HepG2 (cell line): ENCODE data around the gene MNT. TPM values are rescaled to one million over a fixed set of nuclear protein-coding genes. Genes with fewer than 3 reads are reported as not detected.
A peak's percentile ranks its signal among the peaks of the same experiment; 100 is the strongest.

Experiments
- ATAC-seq: fragments of 200-7000 bp; cut with Tn5 transposase; 3 replicates; pipeline ENCODE4 v1.9.1; 2020; ENCODE audit warnings: mild to moderate bottlenecking, moderate library complexity
- BruUV-seq: library from RNA; stranded (reverse); fragments of 400-500 nt; replicated peaks from 2 replicates; lab custom pipeline; 2021; lab: Mats Ljungman, UMichigan
- CTCF ChIA-PET: fragments of 300-600 bp; formaldehyde crosslinking; extraction: SDS; loops from one replicate; lab custom pipeline; 2021; ENCODE audit warnings: low total read pairs, inconsistent platforms, low intra/inter-chr PET ratio; lab: Yijun Ruan, JAX
- POLR2A ChIA-PET: fragments of 350-600 bp; sonication (Branson Sonifier 250); formaldehyde crosslinking; loops from one replicate; lab custom pipeline; 2020; ENCODE audit warnings: antibody characterized with exemption, inconsistent platforms; lab: Yijun Ruan, JAX
- DNase-seq: peaks from one replicate; pipeline ENCODE4 v3.0.0-alpha.2; 2015; ENCODE audit warnings: low spot score
- FAIRE-seq: peaks from 3 replicates; lab custom pipeline; 2011; peaks lifted over from hg19 to GRCh38; lab: Jason Lieb, UNC
- H2AFZ ChIP-seq: one replicate; pipeline ENCODE4 v1.6.1; 2011; ENCODE audit warnings: low read length, inconsistent platforms
- H3K27ac ChIP-seq: fragments of 300-600 bp; 3 replicates; pipeline ENCODE4 v1.8.0; 2011; ENCODE audit warnings: mixed run types, mild to moderate bottlenecking, mixed read lengths, low read length, inconsistent platforms; ENCODE audit not compliant: insufficient read depth; ENCODE audit errors: extremely low read length
- H3K27me3 ChIP-seq, 2 experiments: fragments of 200-600 bp in 1 of 2; 2 replicates in 1 of 2; 3 replicates in 1 of 2; pipeline versions ENCODE4 v1.6.0 to v1.8.0; 2011; ENCODE audit warnings: low read length in 2 of 2, mild to moderate bottlenecking in 2 of 2, moderate library complexity in 2 of 2, inconsistent platforms in 1 of 2; ENCODE audit not compliant: insufficient read depth in 2 of 2, control insufficient read depth in 1 of 2
- H3K36me3 ChIP-seq, 2 experiments: fragments of 200-600 bp in 1 of 2; replicated peaks in 1 of 2; 2 replicates in 1 of 2; 3 replicates in 1 of 2; pipeline versions ENCODE4 v1.5.1 to v1.8.0; 2011; ENCODE audit warnings: low read length in 2 of 2, inconsistent platforms in 1 of 2; ENCODE audit not compliant: insufficient read depth in 2 of 2, control insufficient read depth in 1 of 2
- H3K4me1 ChIP-seq: 2 replicates; pipeline ENCODE4 v1.5.1; 2012; ENCODE audit warnings: low read length, inconsistent platforms; ENCODE audit not compliant: insufficient read depth
- H3K4me2 ChIP-seq: 2 replicates; pipeline ENCODE4 v1.6.0; 2011; ENCODE audit warnings: low read depth, low read length, inconsistent platforms
- H3K4me3 ChIP-seq, 3 experiments: fragments of 200-600 bp in 1 of 3; sonication (generic), shearing (Covaris generic) in 1 of 3; replicated peaks in 1 of 3; 2 replicates each; pipeline ENCODE4 v1.5.1; 2011 to 2016; ENCODE audit warnings: low read length in 3 of 3, inconsistent platforms in 2 of 3, low read depth in 2 of 3, mild to moderate bottlenecking in 2 of 3, control low read depth in 1 of 3, mixed read lengths in 1 of 3; ENCODE audit not compliant: insufficient read depth in 1 of 3
- H3K79me2 ChIP-seq: one replicate; pipeline ENCODE4 v1.6.1; 2011; ENCODE audit warnings: low read length, inconsistent platforms; ENCODE audit not compliant: insufficient read depth
- H3K9ac ChIP-seq: 2 replicates; pipeline ENCODE4 v1.6.0; 2011; ENCODE audit warnings: mild to moderate bottlenecking, low read depth, low read length, inconsistent platforms; ENCODE audit not compliant: insufficient read depth
- H3K9me3 ChIP-seq: 2 replicates; pipeline ENCODE4 v1.5.1; 2012; ENCODE audit warnings: mild to moderate bottlenecking, low read length
- H4K20me1 ChIP-seq: 2 replicates; pipeline ENCODE4 v1.6.0; 2011; ENCODE audit warnings: inconsistent platforms, mild to moderate bottlenecking, low read length, moderate library complexity; ENCODE audit not compliant: insufficient read depth
- FOXK1 ChIP-seq: sonication (generic); formaldehyde crosslinking; IDR thresholded peaks from 2 replicates; pipeline ENCODE4 v1.4.0; 2020; ENCODE audit warnings: low read depth, missing genetic modification reagents, borderline replicate concordance
- SNRNP70 ChIP-seq: fragments of 200-400 bp; formaldehyde crosslinking; IDR thresholded peaks from 2 replicates; pipeline ENCODE4 v1.6.1; 2017; ENCODE audit warnings: mild to moderate bottlenecking, low read depth, low read length, moderate library complexity
- ZBTB39 ChIP-seq: sonication (generic); formaldehyde crosslinking; IDR thresholded peaks from 2 replicates; pipeline ENCODE4 v1.5.0; 2020; ENCODE audit warnings: missing genetic modification reagents
- ZC3H13 ChIP-seq: sonication (generic); formaldehyde crosslinking; IDR thresholded peaks from 2 replicates; pipeline ENCODE4 v1.8.1; 2023; ENCODE audit warnings: mild to moderate bottlenecking, missing genetic modification reagents, moderate library complexity
- ZNF335 ChIP-seq: sonication (generic); formaldehyde crosslinking; IDR thresholded peaks from 2 replicates; pipeline ENCODE4 v1.4.0; 2020; ENCODE audit warnings: missing genetic modification reagents
- ZNF33B ChIP-seq: sonication (generic); formaldehyde crosslinking; IDR thresholded peaks from 2 replicates; pipeline ENCODE4 v1.5.1; 2020; ENCODE audit warnings: mild to moderate bottlenecking, missing genetic modification reagents
- ZNF547 ChIP-seq: sonication (generic); formaldehyde crosslinking; IDR thresholded peaks from 2 replicates; pipeline ENCODE4 v1.5.1; 2020; ENCODE audit warnings: mild to moderate bottlenecking, missing genetic modification reagents
- ZNF562 ChIP-seq: sonication (generic); formaldehyde crosslinking; IDR thresholded peaks from 2 replicates; pipeline ENCODE4 v1.8.0; 2022; ENCODE audit warnings: missing genetic modification reagents, borderline replicate concordance
- ZNF687 ChIP-seq: sonication (generic); formaldehyde crosslinking; IDR thresholded peaks from 2 replicates; pipeline ENCODE4 v1.5.1; 2020; ENCODE audit warnings: mild to moderate bottlenecking, missing genetic modification reagents, moderate library complexity
- WGBS: methylation state at CpG from one replicate; pipeline ENCODE4 v1.1.6; 2017; ENCODE audit warnings: low lambda C conversion rate; 5-methylcytosine and 5-hydroxymethylcytosine counted together
- in situ Hi-C: cut with HindIII; loops from 2 replicates; pipeline ENCODE4 v1.10.0; 2017; ENCODE audit warnings: low pct_unique_long_range_greater_than_20kb; ENCODE audit not compliant: extremely low pct_ligation_motif_present
- intact Hi-C: fragments of 100-400 bp; cut with micrococcal nuclease; formaldehyde crosslinking; loops from one replicate; pipeline ENCODE4 v1.10.0; 2022; ENCODE audit not compliant: unreplicated experiment
- polyA plus RNA-seq, 8 experiments: library from polyadenylated mRNA; depleted of rRNA in 3 of 8; stranded (reverse) in 7 of 8; unstranded in 1 of 8; fragments of >200 nt; fragmentation: Illumina TruSeq in 4 of 8; extraction: Trizol in 4 of 8; gene quantifications; 2 replicates each; pipeline versions ENCODE4 v1.2.1 to v1.2.3, GENCODE V29; 2011 to 2016; ENCODE audit warnings: low read depth in 4 of 8, missing spikeins in 1 of 8, mixed read lengths in 1 of 8; ENCODE audit not compliant: insufficient read depth in 1 of 8
- total RNA-seq, 5 experiments: library from RNA; depleted of rRNA; stranded (reverse); fragments of >200 nt; fragmentation: Illumina TruSeq; extraction: Trizol; gene quantifications; 2 replicates each; pipeline ENCODE4 v1.2.3, GENCODE V29; 2016; ENCODE audit warnings: low read depth in 1 of 5

MNT gene
- total and polyA plus RNA-seq, 2 of the 13 experiments (the other 11 are each of a cell fraction or from before 2014, with no cell fraction given) = 2.1 to 3.5 TPM

GRCh38 chr17:2412561-2413021 lies 11.7 kb upstream of the MNT start (continued):
- peak; percentile 11; the same call in 1 of the 2 replicates for TF ChIP-seq ZNF687 (CRISPR knock-in tag)

- Histone ChIP-seq H3K27me3 (no peaks in the 10 kb centered on the region), H3K4me2 (no peak overlapping the region), H3K4me3 (no peak overlapping the region), H3K9ac (no peak overlapping the region), H3K4me1 (peaks cover 7% of the 10 kb centered on the region; the same call in 1 of the 2 replicates), H3K9me3 (no peaks in the 10 kb centered on the region), H3K36me3 (peaks cover 3 to 13% of the 10 kb centered on the region in 2 experiments; a peak in 4 of 5 replicates), H4K20me1 (no peaks in the 10 kb centered on the region), H2AFZ (no peak overlapping the region), H3K27ac (no peak overlapping the region), H3K79me2 (no peaks in the 10 kb centered on the region)
- ChIA-PET POLR2A (no interaction called here), CTCF (no interaction called here)
- intact Hi-C loops = no loop called here
- no peak for FAIRE-seq
- BruUV-seq = no TSS peak
- peak; percentile 17; the same call in 1 of the 3 replicates for ATAC-seq
- no peak for TF ChIP-seq ZNF33B (CRISPR knock-in tag)
- TF ChIP-seq ZNF562 = no peak
- no peak for TF ChIP-seq ZNF547 (CRISPR knock-in tag)
- no peak for TF ChIP-seq ZC3H13 (CRISPR knock-in tag)
- TF ChIP-seq ZBTB39 = no peak
- TF ChIP-seq FOXK1 (CRISPR knock-in tag) = no peak
- no peak for TF ChIP-seq ZNF335 (CRISPR knock-in tag)
- TF ChIP-seq SNRNP70 = no peak
- in situ Hi-C loops = loop anchor here (5.0 kb wide), 1 partner anchor 34 kb away; no protein-coding TSS in a partner anchor
- 95% methylated on average over 7 of the region's 7 CpGs for WGBS
- DNase-seq = no peak
Observed at GRCh38 chr17:2410951-2411350, 10.1 kb upstream of the MNT start.
